ENCODE data around the gene MYOF. TPM values are rescaled to one million over a fixed set of nuclear protein-coding genes. Genes with fewer than 3 reads are reported as not detected.

MYOF gene
- total and polyA plus RNA-seq, 2 donors from 2014 or later: 11.5 to 134 TPM

GRCh38 chr10:93461109-93461806, 20.9 kb downstream of the MYOF start:
- H3K27ac ChIP-seq (ENCODE audit: low read depth in 2 of 2, low read length in 2 of 2): peak overlapping the region; percentile 77 to 87
- FAIRE-seq: no peak

DNA sequence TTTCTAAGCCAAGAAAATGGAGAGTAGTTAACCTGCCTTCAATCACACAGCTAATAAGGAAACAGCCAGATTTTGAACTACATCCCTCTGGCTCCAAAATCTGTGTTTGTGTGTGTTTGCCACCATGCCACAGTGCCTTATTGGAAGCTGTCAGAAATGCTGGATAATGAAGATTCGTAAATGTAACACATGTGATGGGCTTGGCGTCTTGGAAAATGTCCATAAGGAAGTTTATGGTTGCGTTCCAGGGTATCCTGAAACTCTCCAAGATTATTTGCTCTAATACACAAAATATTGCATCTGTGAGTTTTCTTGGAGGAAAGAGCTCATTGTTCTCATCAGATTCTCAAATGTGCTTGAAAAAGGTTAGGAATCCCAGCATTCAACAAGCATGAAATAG, 22.7 kb downstream of the MYOF start:
- no peak for DNase-seq
- intact Hi-C loops (cut with DNase I): no loop called here
- TF ChIP-seq CTCF (IDR thresholded peaks at IDR 0.05; ENCODE audit: borderline replicate concordance, extremely low read depth, insufficient read depth): no peak
- peak overlapping the region in 1 of 3 donors; percentile 7 for H3K4me3 ChIP-seq (ENCODE audit: low read length in 3 of 3)
- peaks cover 13 to 23% (median 22%) of the 10 kb centered on the region in 3 donors for H3K4me1 ChIP-seq (ENCODE audit: control insufficient read depth in 2 of 3, insufficient read depth in 2 of 3, low read depth in 1 of 3, low read length in 3 of 3)
- H3K27me3 ChIP-seq (ENCODE audit: control insufficient read depth, insufficient read depth, low read length): no peaks in the 10 kb centered on the region
- H3K9ac ChIP-seq (ENCODE audit: low read length in 3 of 3): peak overlapping the region in 1 of 3 donors; percentile 60
- peak overlapping the region; percentile 92 for H3K27ac ChIP-seq (ENCODE audit: low read depth in 2 of 2, low read length in 2 of 2)
- H3K9me3 ChIP-seq (ENCODE audit: control insufficient read depth in 2 of 3, insufficient read depth in 1 of 3, low read length in 3 of 3): no peaks in the 10 kb centered on the region
- no peak for FAIRE-seq
- no peaks in the 10 kb centered on the region for H3K36me3 ChIP-seq (ENCODE audit: control insufficient read depth in 2 of 3, insufficient read depth in 3 of 3, low read length in 3 of 3)

More at GRCh38 chr10:93461109-93461806, 20.9 kb downstream of the MYOF start:
- peak overlapping the region in 1 of 3 donors; percentile 22 for H3K9ac ChIP-seq (ENCODE audit: low read length in 3 of 3)
- H3K4me1 ChIP-seq (ENCODE audit: control insufficient read depth in 2 of 3, insufficient read depth in 2 of 3, low read depth in 1 of 3, low read length in 3 of 3): peaks cover 13 to 26% (median 22%) of the 10 kb centered on the region in 3 donors
- intact Hi-C loops (cut with DNase I): no loop called here
- DNase-seq: peak in 1 of 5 donors; percentile 63
- H3K4me3 ChIP-seq (ENCODE audit: low read length in 3 of 3): no peak overlapping the region
- H3K27me3 ChIP-seq (ENCODE audit: control insufficient read depth, insufficient read depth, low read length): no peaks in the 10 kb centered on the region
- no peaks in the 10 kb centered on the region for H3K9me3 ChIP-seq (ENCODE audit: control insufficient read depth in 2 of 3, insufficient read depth in 1 of 3, low read length in 3 of 3)
- no peaks in the 10 kb centered on the region for H3K36me3 ChIP-seq (ENCODE audit: control insufficient read depth in 2 of 3, insufficient read depth in 3 of 3, low read length in 3 of 3)
- TF ChIP-seq CTCF (IDR thresholded peaks at IDR 0.05; ENCODE audit: borderline replicate concordance, extremely low read depth, insufficient read depth): no peak

DNA sequence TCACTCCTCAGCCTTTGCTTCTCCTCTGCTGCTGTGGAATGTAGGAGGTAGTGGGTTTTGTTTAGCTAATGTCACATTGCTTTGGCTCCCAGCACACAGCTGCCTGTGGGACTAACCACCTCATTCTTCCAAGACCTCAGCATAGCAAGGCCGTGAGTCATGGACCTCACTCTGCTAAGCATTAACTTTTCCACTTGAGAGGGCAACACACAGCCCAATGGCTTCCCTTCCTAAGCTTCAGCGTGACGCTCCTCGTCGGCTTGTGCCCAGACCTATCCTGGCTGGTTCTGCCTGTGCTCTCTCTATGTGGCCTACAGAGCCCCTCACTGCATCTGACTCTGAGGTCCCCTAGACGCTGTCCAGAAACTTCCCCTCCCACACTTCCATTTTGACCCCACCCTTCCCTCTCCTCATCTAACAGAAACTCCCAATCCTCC, 23.3 kb downstream of the MYOF start:
- peak overlapping the region in 1 of 3 donors; percentile 60 for H3K9ac ChIP-seq (ENCODE audit: low read length in 3 of 3)
- H3K9me3 ChIP-seq (ENCODE audit: control insufficient read depth in 2 of 3, insufficient read depth in 1 of 3, low read length in 3 of 3): no peaks in the 10 kb centered on the region
- peaks cover 13 to 23% (median 21%) of the 10 kb centered on the region in 3 donors for H3K4me1 ChIP-seq (ENCODE audit: control insufficient read depth in 2 of 3, insufficient read depth in 2 of 3, low read depth in 1 of 3, low read length in 3 of 3)
- intact Hi-C loops (cut with DNase I): no loop called here
- TF ChIP-seq CTCF (IDR thresholded peaks at IDR 0.05; ENCODE audit: borderline replicate concordance, extremely low read depth, insufficient read depth): no peak
- no peaks in the 10 kb centered on the region for H3K36me3 ChIP-seq (ENCODE audit: control insufficient read depth in 2 of 3, insufficient read depth in 3 of 3, low read length in 3 of 3)
- peak overlapping the region; percentile 92 for H3K27ac ChIP-seq (ENCODE audit: low read depth in 2 of 2, low read length in 2 of 2)
- FAIRE-seq: peak; percentile 90
- no peaks in the 10 kb centered on the region for H3K27me3 ChIP-seq (ENCODE audit: control insufficient read depth, insufficient read depth, low read length)
- peak; percentile 89 to 97 (median 91) for DNase-seq
- peak overlapping the region in 1 of 3 donors; percentile 7 for H3K4me3 ChIP-seq (ENCODE audit: low read length in 3 of 3)

Data from kidney (tissue), 14 donors.